ENCODE measurements around the gene C1QTNF5. TPM values are rescaled to one million over a fixed set of nuclear protein-coding genes. Genes with fewer than 3 reads are reported as not detected.

Gene C1QTNF5
- total RNA-seq, 1 experiment from 2014 or later, result 0.33 TPM

- no peak overlapping the region for H2BK12ac ChIP-seq (ENCODE audit: insufficient read length, low read depth, low read length)
Observed at GRCh38 chr11:119297938-119298337, 42.7 kb downstream of the C1QTNF5 start.

More at GRCh38 chr11:119297938-119298337, 42.7 kb downstream of the C1QTNF5 start:
- no peak for DNase-seq
- Histone ChIP-seq H3K56ac (ENCODE audit: insufficient read length, low read depth, low read length) (no peak overlapping the region), H2BK15ac (ENCODE audit: low read depth, low read length) (no peak overlapping the region), H4K8ac (replicated peaks; ENCODE audit: insufficient read length, low read depth, low read length) (no peak overlapping the region), H2BK120ac (ENCODE audit: low read depth, low read length, poor library complexity, severe bottlenecking) (no peak overlapping the region), H4K91ac (ENCODE audit: insufficient read length, low read depth, low read length) (no peak overlapping the region), H3K4me1 (ENCODE audit: insufficient read depth, low read length) (no peaks in the 10 kb centered on the region), H2AFZ (ENCODE audit: low read length) (no peak overlapping the region), H3K27ac (ENCODE audit: insufficient read length, low read depth, low read length) (no peak overlapping the region), H3K18ac (ENCODE audit: insufficient read length, low read depth, low read length) (no peak overlapping the region), H3K23ac (ENCODE audit: insufficient read length, low read depth, low read length) (no peak overlapping the region), H2AK5ac (ENCODE audit: insufficient read length, low read length) (no peak overlapping the region), H2BK5ac (ENCODE audit: insufficient read length, low read length) (no peak overlapping the region), H3K27me3 (ENCODE audit: insufficient read depth, low read length) (no peaks in the 10 kb centered on the region), H3K4ac (ENCODE audit: low read depth, low read length) (no peak overlapping the region), H3T11ph (ENCODE audit: low read length) (no peak overlapping the region), H4K5ac (ENCODE audit: insufficient read length, low read depth, low read length) (no peak overlapping the region), H4K20me1 (ENCODE audit: control insufficient read depth, insufficient read depth, insufficient read length) (no peaks in the 10 kb centered on the region), H3K14ac (ENCODE audit: insufficient read depth, low read length) (no peak overlapping the region), H3K79me2 (ENCODE audit: insufficient read depth, low read length) (no peaks in the 10 kb centered on the region), H3K9me3 (ENCODE audit: control insufficient read depth, low read depth, low read length) (no peaks in the 10 kb centered on the region), H3K4me2 (ENCODE audit: insufficient read depth, insufficient read length, low read length) (no peak overlapping the region), H2BK20ac (ENCODE audit: low read depth, low read length, poor library complexity, severe bottlenecking) (no peak overlapping the region), H3K9ac (ENCODE audit: extremely low read depth, insufficient read length, low read length) (no peak overlapping the region), H3K23me2 (ENCODE audit: insufficient read length, low read depth, low read length, poor library complexity, severe bottlenecking) (no peaks in the 10 kb centered on the region), H3K79me1 (ENCODE audit: insufficient read depth, low read depth, low read length, poor library complexity, severe bottlenecking) (no peaks in the 10 kb centered on the region)
- no peak overlapping the region for H3K4me3 Mint-ChIP-seq
- WGBS (ENCODE audit: extremely low coverage, insufficient read length, low lambda C conversion rate), result no CpG with 5 or more reads among the region's 3 CpGs
- H3K27me3 Mint-ChIP-seq (ENCODE audit: low read depth), result no peaks in the 10 kb centered on the region
- H3K27ac Mint-ChIP-seq, result no peak overlapping the region
- H3K36me3 Mint-ChIP-seq (ENCODE audit: insufficient read depth in 1 of 3, low read depth in 3 of 3), result peaks cover 26 to 72% (median 65%) of the 10 kb centered on the region in 3 experiments; a peak in 6 of 7 replicates
- TF ChIP-seq CTCF (conservative IDR thresholded peaks at IDR 0.05), result no peak
- no peaks in the 10 kb centered on the region for H3K9me3 Mint-ChIP-seq
- H3K4me1 Mint-ChIP-seq, result no peaks in the 10 kb centered on the region

Measured in H9 (cell line).